Measurements from ENCODE around the gene CTAG1B. TPM values are rescaled to one million over a fixed set of nuclear protein-coding genes. Genes with fewer than 3 reads are reported as not detected.

Gene CTAG1B
- total RNA-seq, 2 experiments from 2014 or later = not detected

GRCh38 chrX:154657226-154657805 is 38.2 kb upstream of the CTAG1B start:
- Histone ChIP-seq H3K9me3 (ENCODE audit: low read length) (no peaks in the 10 kb centered on the region), H3K36me3 (ENCODE audit: insufficient read depth, low read length) (no peaks in the 10 kb centered on the region), H3K4me3 (ENCODE audit: low read depth, low read length, poor library complexity, severe bottlenecking) (no peak overlapping the region), H4K20me1 (ENCODE audit: insufficient read depth, low read length) (no peaks in the 10 kb centered on the region), H3K4me1 (ENCODE audit: insufficient read depth, low read length, poor library complexity, severe bottlenecking) (peaks cover 8% of the 10 kb centered on the region), H3K9me2 (ENCODE audit: insufficient read depth, low read length) (no peaks in the 10 kb centered on the region), H3K79me2 (ENCODE audit: insufficient read depth, low read depth, low read length) (no peaks in the 10 kb centered on the region), H3K4me2 (ENCODE audit: low read length) (no peak overlapping the region), H2AFZ (ENCODE audit: low read length) (no peak overlapping the region), H3K27ac (ENCODE audit: low read depth, low read length, poor library complexity, severe bottlenecking) (no peak overlapping the region)
- ChIA-PET CTCF (ENCODE audit: unreplicated experiment) (no interaction called here), POLR2A (no interaction called here)
- no TSS peak for BruUV-seq (replicated peaks)
- TF ChIP-seq CTCF (conservative IDR thresholded peaks at IDR 0.05; ENCODE audit: low read length) (no peak), EZH2phosphoT487 (IDR thresholded peaks at IDR 0.05; ENCODE audit: borderline replicate concordance, low read depth, low read length) (no peak)
- intact Hi-C loops (cut with micrococcal nuclease; ENCODE audit: unreplicated experiment) = no loop called here
- no peak for DNase-seq (ENCODE audit: low spot score)

GRCh38 chrX:154655786-154656185 is 36.7 kb upstream of the CTAG1B start:
- intact Hi-C loops (cut with micrococcal nuclease; ENCODE audit: unreplicated experiment) = no loop called here
- H4K20me1 ChIP-seq (ENCODE audit: insufficient read depth, low read length) = no peaks in the 10 kb centered on the region
- BruUV-seq (replicated peaks) = no TSS peak
- no peaks in the 10 kb centered on the region for H3K36me3 ChIP-seq (ENCODE audit: insufficient read depth, low read length)
- DNase-seq (ENCODE audit: low spot score) = no peak
- no peaks in the 10 kb centered on the region for H3K9me3 ChIP-seq (ENCODE audit: low read length)
- no peak overlapping the region for H3K4me3 ChIP-seq (ENCODE audit: low read depth, low read length, poor library complexity, severe bottlenecking)
- no peaks in the 10 kb centered on the region for H3K9me2 ChIP-seq (ENCODE audit: insufficient read depth, low read length)
- ChIA-PET POLR2A (interaction anchor here (0.8 kb wide), 1 partner anchor 408 kb away, joined by 3 read pairs; no protein-coding TSS in a partner anchor), CTCF (ENCODE audit: unreplicated experiment) (no interaction called here)
- no peaks in the 10 kb centered on the region for H3K79me2 ChIP-seq (ENCODE audit: insufficient read depth, low read depth, low read length)
- H3K4me1 ChIP-seq (ENCODE audit: insufficient read depth, low read length, poor library complexity, severe bottlenecking) = no peaks in the 10 kb centered on the region
- no peak overlapping the region for H2AFZ ChIP-seq (ENCODE audit: low read length)
- TF ChIP-seq CTCF (conservative IDR thresholded peaks at IDR 0.05; ENCODE audit: low read length) (no peak), EZH2phosphoT487 (IDR thresholded peaks at IDR 0.05; ENCODE audit: borderline replicate concordance, low read depth, low read length) (no peak)
- no peak overlapping the region for H3K4me2 ChIP-seq (ENCODE audit: low read length)
- no peak overlapping the region for H3K27ac ChIP-seq (ENCODE audit: low read depth, low read length, poor library complexity, severe bottlenecking)

- H3K4me1 ChIP-seq (ENCODE audit: insufficient read depth, low read length, poor library complexity, severe bottlenecking) = no peaks in the 10 kb centered on the region
- H3K27ac ChIP-seq (ENCODE audit: low read depth, low read length, poor library complexity, severe bottlenecking) = no peak overlapping the region
- DNase-seq (ENCODE audit: low spot score) = no peak
- no peaks in the 10 kb centered on the region for H3K9me3 ChIP-seq (ENCODE audit: low read length)
- H2AFZ ChIP-seq (ENCODE audit: low read length) = no peak overlapping the region
- ChIA-PET POLR2A (interaction anchor here (0.8 kb wide), 1 partner anchor 408 kb away, joined by 3 read pairs; no protein-coding TSS in a partner anchor), CTCF (ENCODE audit: unreplicated experiment) (no interaction called here)
- H3K4me2 ChIP-seq (ENCODE audit: low read length) = no peak overlapping the region
- H3K9me2 ChIP-seq (ENCODE audit: insufficient read depth, low read length) = no peaks in the 10 kb centered on the region
- intact Hi-C loops (cut with micrococcal nuclease; ENCODE audit: unreplicated experiment) = no loop called here
- TF ChIP-seq CTCF (conservative IDR thresholded peaks at IDR 0.05; ENCODE audit: low read length) (no peak), EZH2phosphoT487 (IDR thresholded peaks at IDR 0.05; ENCODE audit: borderline replicate concordance, low read depth, low read length) (no peak)
- no peaks in the 10 kb centered on the region for H3K36me3 ChIP-seq (ENCODE audit: insufficient read depth, low read length)
- H3K79me2 ChIP-seq (ENCODE audit: insufficient read depth, low read depth, low read length) = no peaks in the 10 kb centered on the region
- H3K4me3 ChIP-seq (ENCODE audit: low read depth, low read length, poor library complexity, severe bottlenecking) = no peak overlapping the region
- H4K20me1 ChIP-seq (ENCODE audit: insufficient read depth, low read length) = no peaks in the 10 kb centered on the region
- no TSS peak for BruUV-seq (replicated peaks)
These were observed 36.3 kb upstream of the CTAG1B start for GRCh38 chrX:154655346-154655745.
